ENCODE results near the gene C7orf25.

Gene C7orf25

DNA sequence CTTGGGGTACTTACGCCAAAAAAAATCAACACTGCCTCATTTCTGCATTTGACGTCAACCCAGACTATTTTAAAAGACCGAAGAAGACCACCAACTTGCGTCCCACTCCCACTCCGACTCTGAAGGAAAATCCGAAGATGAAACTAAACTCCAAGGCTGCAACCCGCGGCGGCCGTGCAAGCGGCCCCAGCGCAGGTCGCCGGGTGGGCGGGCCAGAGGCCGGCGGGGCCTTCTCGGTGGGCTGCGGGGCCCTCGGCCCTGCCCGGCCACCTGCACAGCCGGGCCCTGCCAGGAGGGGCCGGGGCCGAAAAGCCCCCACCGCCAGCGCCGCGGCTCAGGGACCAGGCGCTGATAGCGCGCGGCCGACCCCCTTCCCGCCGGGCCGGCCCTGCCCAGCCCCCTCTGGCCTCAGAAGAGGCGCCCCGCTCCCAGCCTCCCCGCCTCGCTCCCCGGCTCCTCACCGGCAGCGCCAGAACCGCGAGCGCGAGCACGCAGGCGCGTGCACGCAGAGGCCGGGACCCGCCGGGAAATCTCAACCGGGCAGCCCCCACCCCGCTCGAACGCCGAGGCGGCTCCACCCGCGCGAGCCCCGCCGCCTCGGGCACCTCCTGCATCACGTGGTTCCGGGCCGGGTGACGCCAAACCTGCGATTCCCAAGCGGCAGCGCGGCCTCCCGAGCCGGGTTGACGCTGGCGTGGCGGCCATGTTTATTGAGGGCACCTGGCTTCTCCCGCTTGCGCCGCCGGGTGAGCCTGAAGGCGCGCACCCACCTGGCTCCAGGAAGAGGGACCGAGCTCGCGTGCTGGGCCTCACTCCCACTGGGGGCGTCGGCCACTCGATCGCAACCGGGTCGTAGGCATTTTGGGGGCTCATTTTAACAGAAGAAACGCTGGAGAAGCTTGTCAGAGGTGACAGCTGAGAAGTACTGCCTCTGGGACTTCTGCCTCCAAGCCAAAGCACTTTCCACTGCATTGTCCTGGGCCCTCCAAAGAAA lies at the start of gene C7orf25:
TSS of gene C7orf25 (minus strand) at position 617 of the 994 bp plus-strand sequence. CDS start 1,170 bp downstream, outside the sequence.
- peak; percentile 96 for DNase-seq (ENCODE audit: low spot score)

DNA sequence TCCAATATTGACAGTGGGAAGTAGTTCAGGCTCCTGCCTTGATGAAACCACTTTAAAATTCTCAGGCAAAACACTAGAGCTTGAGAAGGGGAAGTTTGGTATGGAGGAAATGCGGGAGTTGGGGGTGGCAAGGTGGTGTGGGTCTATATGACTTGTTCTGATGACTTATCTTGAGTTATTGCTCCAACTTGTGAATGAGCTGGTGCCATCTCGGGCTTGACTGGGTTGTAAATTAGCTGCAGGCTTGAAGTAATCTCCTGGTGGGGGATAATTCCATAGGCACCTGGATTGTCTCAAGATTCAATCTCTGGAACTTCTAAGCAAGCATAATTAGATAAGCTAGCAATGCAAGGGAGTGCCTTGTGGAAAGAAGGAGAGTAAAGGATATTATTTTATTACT lies 49.3 kb upstream of the C7orf25 start:
- DNase-seq (ENCODE audit: low spot score) = no peak

DNA sequence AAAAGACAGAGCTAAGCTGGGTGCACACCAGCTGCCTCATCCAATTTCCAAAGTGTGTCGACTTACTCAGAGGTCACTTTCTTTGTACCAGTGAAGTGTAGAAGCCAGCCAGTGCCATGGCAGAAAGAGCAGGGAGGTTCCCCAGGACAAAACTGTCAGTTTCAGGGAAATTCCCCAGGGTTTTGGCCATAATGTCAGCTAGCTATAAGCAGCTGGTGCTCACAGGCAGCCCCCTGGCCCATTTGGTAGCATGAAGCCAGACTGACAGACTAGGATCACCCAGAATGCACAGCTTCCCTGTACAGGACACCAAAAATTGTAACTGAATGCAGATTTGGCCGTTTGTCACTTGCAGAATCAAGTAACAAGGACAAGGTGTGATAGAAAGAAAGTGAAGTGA lies 48.9 kb upstream of the C7orf25 start:
- DNase-seq (ENCODE audit: low spot score) = no peak

DNA sequence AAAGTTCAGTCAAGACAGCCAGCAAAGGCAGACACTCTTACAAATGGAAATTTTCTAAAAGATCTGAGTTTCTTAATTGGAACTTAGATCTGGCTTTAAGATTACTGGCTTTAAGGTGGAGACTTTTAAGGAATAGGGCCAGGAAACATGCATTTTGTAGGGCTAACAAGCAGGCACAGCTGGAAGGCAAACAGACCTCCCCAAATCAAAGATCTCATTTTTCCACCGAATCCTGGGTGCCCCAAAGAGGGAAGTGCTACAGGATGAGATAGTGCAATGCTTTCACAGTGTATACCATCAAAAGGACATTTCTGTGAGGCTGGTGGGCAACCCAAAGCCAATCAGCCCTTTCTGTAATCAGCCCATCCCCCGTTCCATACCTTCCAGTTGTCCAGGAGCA lies 47.7 kb upstream of the C7orf25 start:
- no peak for DNase-seq (ENCODE audit: low spot score)

DNA sequence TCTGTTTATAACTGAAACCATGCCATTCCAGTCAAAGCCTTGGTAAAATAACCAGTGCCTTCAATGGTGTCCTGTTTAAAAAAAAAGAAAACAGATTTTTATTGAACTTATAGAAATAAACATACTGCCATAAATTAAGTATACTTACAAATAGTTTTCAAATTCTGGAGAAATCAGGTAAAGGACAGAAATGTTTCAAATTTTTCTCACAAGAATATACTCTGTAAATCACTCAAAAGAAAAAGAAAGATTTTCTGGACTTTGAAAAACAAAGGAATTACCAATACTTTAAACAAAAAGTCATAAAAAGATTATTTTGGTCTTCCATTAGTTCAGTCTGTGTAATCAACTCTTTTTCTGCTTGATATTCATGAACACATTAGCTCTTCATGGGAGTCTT lies 44.2 kb upstream of the C7orf25 start:
- no peak for DNase-seq (ENCODE audit: low spot score)

DNA sequence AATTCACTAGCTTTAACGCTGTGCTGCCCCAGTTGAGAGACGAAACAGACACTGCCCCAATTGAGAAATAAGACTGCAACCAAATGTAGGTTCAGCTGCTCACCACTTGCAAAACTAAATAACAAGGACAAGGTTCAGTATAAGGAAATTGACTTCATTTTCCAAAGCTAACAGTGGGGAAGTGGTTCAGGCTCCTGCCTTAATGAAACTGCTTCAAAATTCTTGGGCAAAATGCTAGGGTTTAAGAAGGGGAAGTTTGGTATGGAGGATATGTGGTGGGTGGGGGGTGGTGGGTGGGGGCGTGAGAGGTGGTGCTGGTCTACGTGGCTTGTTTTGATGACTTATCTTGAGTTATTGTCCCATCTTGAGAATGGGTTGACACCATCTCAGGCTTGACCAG lies 42.1 kb upstream of the C7orf25 start:
- no peak for DNase-seq (ENCODE audit: low spot score)

DNA sequence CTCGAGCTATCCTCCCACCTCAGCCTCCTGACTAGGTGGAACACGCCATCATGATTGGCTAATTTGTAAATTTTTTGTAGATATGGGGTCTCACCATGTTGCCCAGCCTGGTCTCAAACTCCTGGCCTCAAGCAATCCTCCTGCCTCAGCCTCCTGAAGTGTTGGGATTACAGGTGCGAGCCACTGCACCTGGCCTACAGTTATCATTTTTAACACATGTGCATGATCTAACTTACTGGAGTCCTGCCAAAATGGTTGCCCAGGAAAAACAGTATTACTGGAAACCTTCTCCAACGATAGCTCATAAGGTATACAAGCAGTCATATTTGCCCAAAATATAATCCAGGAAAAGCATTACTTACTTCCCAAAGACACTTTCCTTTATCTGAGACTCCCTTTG lies 40.5 kb upstream of the C7orf25 start:
- no peak for DNase-seq (ENCODE audit: low spot score)

DNA sequence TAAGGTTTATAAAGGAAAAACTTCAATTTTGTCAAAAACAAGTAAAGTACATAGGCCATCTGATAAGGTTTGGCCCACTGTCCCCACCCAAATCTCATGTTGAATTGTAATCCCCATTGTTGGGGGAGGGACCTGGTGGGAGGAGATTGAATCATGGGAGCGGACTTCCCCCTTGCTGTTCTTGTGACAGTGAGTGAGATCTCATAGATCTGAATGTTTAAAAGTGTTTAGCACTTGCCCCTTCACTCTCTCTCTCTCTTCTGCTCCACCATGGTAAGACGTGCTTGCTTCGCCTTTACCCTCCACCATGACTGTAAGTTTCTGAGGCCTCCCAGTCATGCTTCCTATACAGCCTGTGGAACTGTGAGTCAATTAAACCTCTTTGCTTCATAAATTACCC lies 38.5 kb upstream of the C7orf25 start:
- DNase-seq (ENCODE audit: low spot score) = no peak

DNA sequence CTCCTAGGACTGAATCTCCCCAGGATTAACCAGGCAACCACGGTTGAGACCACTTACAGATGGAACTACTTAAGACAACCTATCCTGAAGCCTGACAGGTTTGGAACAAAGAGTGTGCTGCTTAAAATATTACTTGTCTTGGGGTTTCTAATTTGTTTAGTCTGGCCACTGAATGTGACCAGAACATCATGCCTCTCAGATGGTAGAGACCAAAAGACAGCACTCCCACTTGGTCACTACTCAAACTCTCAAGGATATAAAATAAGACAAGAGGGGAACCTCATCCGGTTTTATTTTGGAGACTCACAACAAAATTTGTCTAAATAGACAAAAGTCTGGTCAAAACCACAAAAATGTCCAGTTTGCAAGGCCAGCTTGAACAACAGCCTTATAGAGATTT lies 35.7 kb upstream of the C7orf25 start:
- no peak for DNase-seq (ENCODE audit: low spot score)

DNA sequence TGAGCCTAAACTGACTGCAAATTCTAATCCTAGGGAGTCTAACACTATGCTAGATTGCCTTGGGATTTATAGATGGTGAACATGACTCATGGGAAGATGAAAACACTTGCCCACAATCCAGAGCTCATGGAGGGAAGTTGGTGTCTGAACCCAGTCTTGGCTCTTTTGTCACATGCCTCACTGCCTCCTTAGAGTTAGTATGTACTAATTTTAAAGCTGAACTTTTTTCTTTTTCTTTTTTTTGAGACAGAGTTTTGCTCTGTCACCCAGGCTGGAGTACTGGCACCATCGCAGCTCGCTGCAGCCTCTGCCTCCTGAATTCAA lies 34.7 kb upstream of the C7orf25 start:
- DNase-seq (ENCODE audit: low spot score) = no peak

DNA sequence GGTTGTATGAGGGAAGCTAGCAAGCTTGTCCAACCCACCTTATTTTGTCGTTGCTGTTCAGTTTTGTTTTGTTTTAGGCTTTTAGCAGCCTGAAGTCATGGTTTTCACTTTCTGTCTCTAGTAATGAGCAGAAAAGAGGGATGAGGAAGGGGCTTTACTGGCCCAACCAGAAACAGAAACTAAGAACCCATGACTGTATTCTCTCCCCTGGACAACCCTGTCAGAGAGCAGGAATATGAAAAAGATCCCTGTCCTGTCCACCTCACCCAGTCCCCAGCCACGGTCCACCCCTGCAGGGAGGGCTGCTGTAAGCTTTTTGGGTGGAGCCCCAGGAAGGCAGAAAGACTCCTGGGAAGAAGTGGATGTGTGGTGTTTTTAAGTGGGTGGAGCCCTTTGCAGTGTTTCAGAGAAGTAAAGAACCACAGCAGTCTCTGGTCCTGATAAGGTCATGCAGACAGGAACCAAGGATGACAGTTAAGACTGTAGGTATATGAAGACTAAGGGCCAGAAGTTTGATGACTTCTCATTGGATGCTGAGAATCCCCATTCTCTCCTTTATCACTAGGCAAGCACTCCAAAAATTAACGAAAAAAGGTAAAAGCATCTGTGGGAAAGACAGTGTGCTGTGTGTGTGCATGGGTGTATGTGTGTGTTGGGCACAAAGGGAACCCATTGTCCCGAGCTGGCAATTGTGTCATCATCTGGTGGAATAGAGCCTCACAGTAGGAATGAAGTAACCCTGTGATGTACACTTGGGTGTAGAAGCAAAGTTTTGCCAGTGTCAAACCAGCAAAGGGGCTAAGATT lies 34.2 kb upstream of the C7orf25 start:
- no peak for DNase-seq (ENCODE audit: low spot score)

DNA sequence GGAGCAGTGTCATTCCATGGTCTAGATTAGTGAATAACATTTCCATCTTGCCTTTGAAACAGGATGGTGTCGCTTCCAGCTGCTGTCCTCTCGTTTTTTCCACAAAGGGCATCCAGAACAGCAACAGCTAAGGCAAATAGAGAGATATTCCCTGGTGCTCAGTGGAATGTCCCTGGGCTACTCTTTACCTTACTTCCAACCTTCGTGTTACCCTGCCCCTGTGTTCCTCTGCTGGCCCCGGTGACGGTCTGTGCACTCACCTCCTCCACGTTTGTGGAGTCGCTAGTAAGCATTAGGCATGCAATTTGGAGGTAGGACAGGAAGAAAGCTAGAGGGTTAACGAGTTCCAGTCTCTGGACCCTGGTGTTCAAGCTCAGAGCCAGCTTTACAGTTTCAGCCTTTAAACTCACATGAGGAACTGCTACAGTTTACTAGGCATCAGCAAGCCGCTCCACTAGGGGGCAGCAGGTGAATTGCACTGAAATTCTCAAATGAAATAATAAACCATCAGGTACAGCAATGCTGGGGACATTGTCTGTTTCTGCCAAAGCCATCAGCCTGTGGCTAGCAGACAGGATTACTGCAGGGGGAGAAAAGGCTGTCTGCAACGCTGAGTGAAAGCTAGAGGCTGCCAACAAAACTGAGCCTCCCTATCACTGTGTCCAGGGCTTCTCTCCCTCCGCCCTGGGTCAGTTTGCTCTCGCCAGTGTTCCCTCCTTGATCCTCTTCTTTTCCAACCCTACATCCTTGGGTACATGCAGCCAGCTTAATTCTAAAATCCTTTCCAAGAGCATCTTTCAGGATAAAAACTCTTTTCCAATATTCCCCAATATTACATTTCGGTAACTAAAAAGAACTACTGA lies 29.3 kb upstream of the C7orf25 start:
- DNase-seq (ENCODE audit: low spot score) = peak; percentile 84

DNA sequence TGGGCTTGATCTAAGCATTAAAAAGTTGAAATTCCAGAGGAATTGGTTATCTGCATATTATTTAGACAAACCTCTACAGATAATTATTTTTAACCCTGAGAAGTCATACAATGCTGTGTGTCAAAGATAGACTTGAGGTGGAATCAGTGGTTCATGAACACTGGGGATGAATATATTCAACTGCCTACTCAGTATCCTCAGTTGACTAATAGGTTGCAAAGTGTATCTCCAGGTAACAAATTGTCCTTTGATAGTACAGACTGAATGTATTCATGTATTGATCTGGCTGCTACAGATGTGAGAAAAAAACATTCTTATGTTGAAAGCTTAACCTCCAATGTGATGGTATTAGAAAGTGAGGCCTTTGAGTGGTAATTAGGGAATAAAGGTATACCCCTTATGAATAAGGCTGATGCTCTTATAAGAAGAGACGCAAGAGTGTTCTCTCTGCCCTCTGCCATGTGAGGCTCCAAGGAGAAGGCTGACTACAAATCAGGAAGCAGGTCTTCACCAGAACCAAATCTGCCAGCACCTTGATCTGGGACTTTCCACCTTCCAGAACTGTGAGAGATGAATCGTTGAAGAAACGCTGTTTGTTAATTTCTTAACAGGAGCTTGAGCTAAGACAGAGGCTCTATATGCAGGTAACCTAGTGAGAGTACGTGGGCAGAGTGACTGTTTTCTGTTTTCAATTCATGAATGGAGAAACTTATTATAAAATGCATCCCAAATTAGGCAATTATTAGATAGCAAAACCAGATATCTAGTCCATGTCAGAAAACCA lies 27.8 kb upstream of the C7orf25 start:
- no peak for DNase-seq (ENCODE audit: low spot score)

DNA sequence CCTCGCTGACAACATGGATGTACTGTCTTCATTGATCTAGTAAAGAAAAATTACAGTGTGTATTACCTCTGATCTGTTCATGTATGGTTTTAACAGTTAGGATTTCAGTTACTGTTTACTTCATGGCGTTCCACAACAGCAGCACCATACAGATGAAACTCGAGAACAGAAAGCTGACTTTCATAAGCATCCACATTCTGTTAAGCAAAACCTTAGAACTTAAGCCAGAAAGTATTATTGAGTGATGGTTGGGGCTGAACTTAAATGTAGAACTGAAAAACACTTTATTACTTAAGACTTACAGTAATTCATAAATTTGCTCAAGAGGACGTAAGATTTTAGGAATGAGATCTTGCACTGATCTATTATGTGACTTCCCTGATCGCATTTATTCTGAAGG lies 24.0 kb upstream of the C7orf25 start:
- no peak for DNase-seq (ENCODE audit: low spot score)

DNA sequence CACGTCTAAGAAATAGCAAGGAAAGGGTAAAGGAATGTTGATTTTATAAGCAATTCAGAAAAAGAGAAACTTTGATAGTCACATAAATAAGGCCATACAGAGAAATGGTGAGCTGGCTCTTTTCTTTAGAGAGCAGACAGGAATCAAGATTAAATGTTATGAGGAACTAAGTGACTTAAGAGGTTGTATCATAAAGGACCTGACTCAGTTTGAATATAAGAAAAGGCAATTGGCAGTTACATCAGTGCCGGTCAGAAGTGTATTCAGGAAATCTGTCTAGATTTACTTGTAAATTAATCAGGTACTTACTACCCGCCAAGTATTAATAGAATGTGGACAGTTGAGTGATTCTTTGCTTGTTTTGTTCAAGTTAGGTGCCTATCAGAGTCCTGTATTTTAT lies 22.4 kb upstream of the C7orf25 start:
- no peak for DNase-seq (ENCODE audit: low spot score)

DNA sequence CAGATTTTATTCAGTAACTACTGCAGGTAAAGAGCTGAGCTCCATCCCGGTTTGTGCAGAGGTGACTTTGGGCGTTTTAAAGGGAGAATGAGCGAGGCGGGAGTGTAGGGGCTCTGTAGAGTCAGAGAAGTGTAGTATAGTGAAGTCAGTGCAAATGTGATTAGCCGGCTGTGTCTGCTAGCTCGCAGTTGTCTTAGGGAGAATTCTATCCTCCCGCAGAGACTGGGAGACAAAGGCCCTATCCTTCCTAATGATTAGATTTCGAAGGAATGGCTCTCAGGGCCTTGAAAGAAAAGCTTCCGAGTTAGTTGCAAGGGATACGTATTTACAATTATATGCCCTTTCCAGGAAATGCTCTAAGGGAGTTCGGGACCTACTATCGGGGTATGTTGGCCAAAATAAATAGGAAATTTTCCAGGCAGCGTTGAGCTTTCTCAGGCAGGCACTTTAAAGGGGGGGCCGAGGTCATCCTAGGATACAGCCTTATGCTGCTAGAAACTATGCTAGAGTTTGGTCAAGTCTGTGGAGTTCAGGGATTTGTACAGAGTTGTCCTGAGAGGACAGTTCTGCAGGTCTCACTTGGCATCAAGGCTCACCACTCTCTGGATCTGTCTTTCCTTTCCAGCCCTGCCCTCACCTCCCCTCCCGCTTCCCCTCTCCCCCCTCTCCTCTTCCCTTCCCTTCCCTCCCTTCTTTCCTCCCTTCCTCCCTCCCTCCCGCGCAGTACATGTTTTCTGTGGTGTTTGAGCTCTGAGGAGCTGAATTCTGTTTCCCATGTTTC lies 21.1 kb upstream of the C7orf25 start:
- no peak for DNase-seq (ENCODE audit: low spot score)

DNA sequence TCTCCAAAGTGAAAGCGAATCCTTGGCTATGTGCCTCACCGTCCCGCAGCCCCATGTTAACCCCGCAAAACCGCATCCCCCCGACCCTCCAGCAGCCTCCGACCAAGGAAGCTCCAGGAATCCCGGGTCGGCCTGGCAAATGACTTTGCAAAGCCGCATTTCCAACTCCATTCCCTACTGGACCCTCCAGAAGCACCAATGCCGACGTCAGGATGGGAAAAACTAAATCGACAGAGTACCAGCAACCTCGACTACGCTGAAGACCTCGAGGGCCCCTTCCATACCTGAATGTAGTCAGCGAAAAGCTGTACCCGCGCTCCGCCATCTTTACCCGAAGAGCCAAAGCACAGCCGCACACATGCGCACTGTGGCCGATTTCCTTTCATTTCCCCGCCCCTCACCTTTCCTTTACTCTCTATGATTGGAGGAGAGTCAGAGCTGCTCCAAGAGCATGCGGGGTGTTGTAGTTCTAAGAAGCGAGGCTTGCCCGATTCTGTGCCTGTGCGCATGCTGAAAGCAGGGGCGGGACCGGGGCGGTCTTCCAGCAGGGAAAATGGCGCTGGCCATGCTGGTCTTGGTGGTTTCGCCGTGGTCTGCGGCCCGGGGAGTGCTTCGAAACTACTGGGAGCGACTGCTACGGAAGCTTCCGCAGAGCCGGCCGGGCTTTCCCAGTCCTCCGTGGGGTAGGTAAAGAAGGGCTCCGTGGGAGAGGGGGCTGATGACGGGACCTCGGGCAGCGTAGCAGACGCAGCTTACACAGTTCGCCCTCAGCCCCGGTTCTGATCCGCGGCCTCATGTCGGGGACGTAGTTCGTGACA lies 20.2 kb upstream of the C7orf25 start, which contains the start of the genes MRPL32 and PSMA2:
TSS of gene MRPL32 (plus strand) at position 543 of the 818 bp plus-strand sequence. CDS start at position 554, 11 bp downstream.
TSS of gene PSMA2 (minus strand) at position 341 of the 818 bp plus-strand sequence. CDS start at position 325, 16 bp downstream.
- DNase-seq (ENCODE audit: low spot score) = peak; percentile 97

DNA sequence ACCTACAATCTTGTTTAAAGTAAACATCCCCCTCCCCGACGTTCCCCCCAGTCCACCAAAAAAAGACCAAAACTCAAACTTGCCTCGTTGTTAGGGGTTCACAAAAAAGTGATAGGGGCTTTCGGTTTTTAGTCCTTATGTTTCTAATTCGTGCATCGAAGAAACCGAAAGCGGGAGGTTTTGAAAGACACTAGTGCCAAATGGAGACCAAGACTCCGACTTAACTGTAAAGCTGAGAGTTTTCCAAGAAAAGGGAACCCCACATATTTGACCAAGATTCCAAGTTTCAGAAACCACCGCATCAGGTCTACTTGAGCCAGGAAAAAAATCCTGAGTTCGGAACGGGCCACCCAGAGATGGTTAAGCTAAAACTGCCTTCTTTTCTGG lies 19.6 kb upstream of the C7orf25 start:
- no peak for DNase-seq (ENCODE audit: low spot score)

DNA sequence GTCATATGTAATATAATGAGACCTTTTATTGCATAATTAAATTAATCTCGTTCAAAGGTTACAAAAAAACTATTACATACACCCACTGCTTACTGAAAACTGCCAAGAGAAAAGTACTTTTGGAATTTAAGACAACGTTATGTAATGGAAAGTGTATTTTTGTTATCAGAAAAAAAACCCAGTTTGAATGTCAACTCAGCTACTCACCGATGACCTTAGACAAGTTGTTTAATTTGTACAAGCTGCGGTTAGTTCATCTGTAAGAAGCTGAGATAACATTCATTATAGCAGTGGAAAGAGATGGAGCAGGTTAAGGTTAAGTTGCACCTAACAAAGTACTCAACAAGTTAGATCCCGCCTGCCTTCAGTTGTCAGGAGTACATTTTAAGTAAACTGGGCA lies 19.0 kb upstream of the C7orf25 start:
- no peak for DNase-seq (ENCODE audit: low spot score)

Data from iPS-NIHi11 (cell line).